ENCODE measurements around the gene ASIC2. TPM values are rescaled to one million over a fixed set of nuclear protein-coding genes. Genes with fewer than 3 reads are reported as not detected.

Gene ASIC2
- total and polyA plus RNA-seq, 7 donors: under 0.01 to 0.60 (median 0.19) TPM; not detected in 3

GRCh38 chr17:33273271-33273670 is 19.8 kb downstream of the ASIC2 start:
- Histone ChIP-seq H3K27me3 (no peaks in the 10 kb centered on the region), H3K9me3 (no peaks in the 10 kb centered on the region), H3K36me3 (no peaks in the 10 kb centered on the region), H3K4me1 (no peaks in the 10 kb centered on the region), H3K27ac (no peak overlapping the region), H3K4me3 (no peak overlapping the region)
- TF ChIP-seq CTCF (IDR thresholded peaks at IDR 0.05): no peak
- TF ChIP-seq POLR2A (IDR thresholded peaks at IDR 0.05): no peak
- no peak for TF ChIP-seq EP300 (IDR thresholded peaks at IDR 0.05)
- no peak for TF ChIP-seq POLR2AphosphoS5 (IDR thresholded peaks at IDR 0.05)
- WGBS, 2 donors: 74 to 84% methylated on average over 2 of the region's 2 CpGs
- no peak for DNase-seq
- intact Hi-C loops (cut with DNase I): no loop called here

DNA sequence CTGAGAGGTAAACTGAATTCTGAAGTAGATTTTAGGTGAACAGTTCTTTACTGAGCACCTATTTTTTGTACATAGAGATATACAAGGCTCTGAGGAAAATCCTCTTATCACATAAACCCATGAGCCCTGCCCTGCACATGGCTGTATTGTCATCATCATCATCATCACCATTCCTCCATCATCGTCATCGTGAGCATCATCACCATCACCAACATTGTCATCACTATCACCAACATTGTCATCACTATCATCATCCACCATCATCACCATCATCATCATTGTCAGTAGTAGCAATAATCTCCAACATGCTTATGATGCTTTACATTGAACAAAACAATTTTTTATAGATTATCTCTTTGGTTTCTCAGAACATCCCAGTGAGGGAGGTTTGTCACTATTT is 20.7 kb downstream of the ASIC2 start:
- Histone ChIP-seq H3K9me3 (no peaks in the 10 kb centered on the region), H3K36me3 (no peaks in the 10 kb centered on the region), H3K4me3 (no peak overlapping the region), H3K27me3 (no peaks in the 10 kb centered on the region), H3K27ac (no peak overlapping the region), H3K4me1 (no peaks in the 10 kb centered on the region)
- 93 to 97% methylated on average over 2 of the region's 2 CpGs for WGBS, 2 donors
- intact Hi-C loops (cut with DNase I): no loop called here
- DNase-seq: no peak
- no peak for TF ChIP-seq POLR2A (IDR thresholded peaks at IDR 0.05)
- no peak for TF ChIP-seq POLR2AphosphoS5 (IDR thresholded peaks at IDR 0.05)
- TF ChIP-seq EP300 (IDR thresholded peaks at IDR 0.05): no peak
- no peak for TF ChIP-seq CTCF (IDR thresholded peaks at IDR 0.05)

DNA sequence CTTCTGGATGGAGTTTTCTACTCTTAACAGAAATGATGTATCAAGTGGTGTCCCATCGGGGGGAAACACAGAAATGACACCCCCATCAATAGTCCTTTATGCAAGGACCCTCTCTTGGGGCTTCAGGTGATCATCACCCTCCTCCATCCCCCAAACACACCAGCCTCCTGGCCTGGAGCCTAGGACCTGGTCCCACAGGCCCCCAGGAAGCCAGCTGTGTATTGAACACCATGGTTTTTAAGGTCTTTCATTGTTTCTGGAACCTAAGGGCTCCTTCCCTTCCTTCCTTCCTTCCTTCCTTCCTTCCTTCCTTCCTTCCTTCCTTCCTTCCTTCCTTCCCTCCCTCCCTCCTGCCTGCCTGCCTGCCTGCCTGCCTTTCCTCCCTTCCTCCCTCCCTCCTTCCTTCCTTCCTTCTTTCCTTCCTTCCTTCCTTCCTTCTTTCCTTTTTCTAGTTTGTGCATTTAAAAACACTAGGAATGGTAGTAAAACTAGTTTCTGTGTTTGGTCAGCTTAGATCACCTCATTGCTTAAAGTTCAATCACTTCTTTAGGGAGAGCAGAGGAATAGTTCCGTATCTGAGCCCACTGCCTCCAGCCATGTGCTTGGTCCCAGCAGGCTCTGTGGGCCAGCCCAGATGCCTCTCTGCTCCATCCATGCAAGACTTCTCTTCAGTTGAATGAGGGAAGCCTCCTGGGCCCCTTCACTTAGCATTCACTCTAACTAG is 23.6 kb downstream of the ASIC2 start:
- 87 to 96% methylated on average over 2 of the region's 2 CpGs for WGBS, 2 donors
- no peak overlapping the region for H3K27ac ChIP-seq
- no peaks in the 10 kb centered on the region for H3K4me1 ChIP-seq
- H3K36me3 ChIP-seq: no peaks in the 10 kb centered on the region
- no peak for TF ChIP-seq POLR2AphosphoS5 (IDR thresholded peaks at IDR 0.05)
- TF ChIP-seq CTCF (IDR thresholded peaks at IDR 0.05): no peak
- TF ChIP-seq POLR2A (IDR thresholded peaks at IDR 0.05): no peak
- no peak for TF ChIP-seq EP300 (IDR thresholded peaks at IDR 0.05)
- intact Hi-C loops (cut with DNase I): no loop called here
- no peaks in the 10 kb centered on the region for H3K27me3 ChIP-seq
- DNase-seq: no peak
- no peaks in the 10 kb centered on the region for H3K9me3 ChIP-seq
- H3K4me3 ChIP-seq: no peak overlapping the region

DNA sequence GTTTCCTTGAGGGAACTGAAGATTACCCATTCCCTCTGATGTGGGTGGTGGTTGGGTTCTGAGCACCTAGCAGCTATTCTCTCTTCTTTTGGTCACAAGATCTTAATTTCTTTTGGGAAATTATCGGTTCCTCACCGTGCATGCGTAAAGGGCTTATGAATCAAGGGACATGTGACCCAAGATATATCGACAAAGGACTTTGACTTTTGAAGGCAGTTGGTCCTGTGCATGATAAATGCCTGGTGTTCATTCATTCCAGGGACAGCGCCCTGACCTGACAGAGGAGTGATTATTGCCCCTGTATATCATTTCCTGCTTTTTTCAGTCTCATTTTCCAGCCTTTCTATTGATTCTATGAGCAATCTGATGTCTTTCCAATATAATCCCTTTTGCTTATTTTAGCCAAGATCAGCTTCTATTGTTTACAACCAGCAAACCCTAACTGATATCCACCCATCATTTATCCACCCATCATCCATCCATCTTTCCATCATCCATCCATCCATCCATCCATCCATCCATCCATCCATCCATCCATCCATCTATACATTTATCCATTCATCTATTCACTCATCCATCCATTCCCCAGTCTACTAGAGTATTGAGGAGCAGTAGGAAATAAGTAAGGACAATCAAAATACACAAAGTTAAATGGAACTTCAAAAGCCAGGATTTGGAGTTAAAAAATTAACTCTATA is 25.1 kb downstream of the ASIC2 start:
- Histone ChIP-seq H3K27me3 (no peaks in the 10 kb centered on the region), H3K9me3 (no peaks in the 10 kb centered on the region), H3K4me1 (no peaks in the 10 kb centered on the region), H3K27ac (no peak overlapping the region), H3K4me3 (no peak overlapping the region), H3K36me3 (no peaks in the 10 kb centered on the region)
- intact Hi-C loops (cut with DNase I): no loop called here
- TF ChIP-seq POLR2AphosphoS5 (IDR thresholded peaks at IDR 0.05) (no peak), CTCF (IDR thresholded peaks at IDR 0.05) (no peak), EP300 (IDR thresholded peaks at IDR 0.05) (no peak), POLR2A (IDR thresholded peaks at IDR 0.05) (no peak)
- WGBS, 2 donors: 26 to 86% methylated on average over 5 of the region's 5 CpGs
- no peak for DNase-seq

All from sigmoid colon (tissue), 7 donors.